ENCODE results near the gene OR2A42.
"Not testable (repeated sequence)": the region's sequence is repeated elsewhere in the genome, so short reads cannot be mapped to it uniquely, and the experiment has no call there.

The OR2A42 gene

GRCh38 chr7:144239365-144239764 lies at the start of gene OR2A42:
Gene OR2A42 (minus strand): TSS chr7:144239605. CDS start chr7:144232843, 6,762 bp downstream.
- DNase-seq (ENCODE audit: low read depth in 2 of 2): not testable (repeated sequence)

GRCh38 chr7:144287171-144287784 lies 47.9 kb upstream of the OR2A42 start:
- not testable (repeated sequence) for DNase-seq (ENCODE audit: low read depth in 2 of 2)

- DNase-seq (ENCODE audit: low read depth in 2 of 2): not testable (repeated sequence)
These were observed 44.3 kb upstream of the OR2A42 start for GRCh38 chr7:144283716-144284115.

- not testable (repeated sequence) for DNase-seq (ENCODE audit: low read depth in 2 of 2)
These were observed 43.1 kb upstream of the OR2A42 start for GRCh38 chr7:144282490-144282889.

- not testable (repeated sequence) for DNase-seq (ENCODE audit: low read depth in 2 of 2)
These were observed 42.6 kb upstream of the OR2A42 start for GRCh38 chr7:144281981-144282380.

GRCh38 chr7:144280010-144280409 lies 40.6 kb upstream of the OR2A42 start:
- DNase-seq (ENCODE audit: low read depth in 2 of 2): not testable (repeated sequence)

- not testable (repeated sequence) for DNase-seq (ENCODE audit: low read depth in 2 of 2)
These were observed 35.9 kb upstream of the OR2A42 start for GRCh38 chr7:144275281-144275680.

GRCh38 chr7:144269188-144269587 lies 29.8 kb upstream of the OR2A42 start, which contains the start of gene CTAGE8:
Gene CTAGE8 (minus strand): TSS chr7:144269288. CDS start chr7:144269250, 38 bp downstream.
- DNase-seq (ENCODE audit: low read depth in 2 of 2): not testable (repeated sequence)

- not testable (repeated sequence) for DNase-seq (ENCODE audit: low read depth in 2 of 2)
These were observed 25.3 kb upstream of the OR2A42 start, which contains the start of gene OR2A7 for GRCh38 chr7:144264692-144265091. Gene OR2A7 (minus strand): TSS chr7:144264792. CDS start chr7:144259628, 5,164 bp downstream.

- not testable (repeated sequence) for DNase-seq (ENCODE audit: low read depth in 2 of 2)
These were observed 22.7 kb upstream of the OR2A42 start for GRCh38 chr7:144262128-144262527.

- DNase-seq (ENCODE audit: low read depth in 2 of 2): not testable (repeated sequence)
These were observed 19.7 kb upstream of the OR2A42 start for GRCh38 chr7:144259067-144259466.

- no peak for DNase-seq (ENCODE audit: low read depth in 2 of 2)
These were observed 16.7 kb upstream of the OR2A42 start for GRCh38 chr7:144256112-144256511.

GRCh38 chr7:144255471-144255897 lies 16.1 kb upstream of the OR2A42 start:
- DNase-seq (ENCODE audit: low read depth in 2 of 2): no peak

- not testable (repeated sequence) for DNase-seq (ENCODE audit: low read depth in 2 of 2)
These were observed 12.9 kb upstream of the OR2A42 start for GRCh38 chr7:144252307-144252706.

GRCh38 chr7:144247674-144248330 lies 8.4 kb upstream of the OR2A42 start:
- DNase-seq (ENCODE audit: low read depth in 2 of 2): not testable (repeated sequence)

- DNase-seq (ENCODE audit: low read depth in 2 of 2): not testable (repeated sequence)
These were observed 7.6 kb upstream of the OR2A42 start for GRCh38 chr7:144246967-144247366.

- DNase-seq (ENCODE audit: low read depth in 2 of 2): not testable (repeated sequence)
These were observed 6.0 kb upstream of the OR2A42 start for GRCh38 chr7:144245372-144245771.

GRCh38 chr7:144238530-144239082 lies 799 bp downstream of the OR2A42 start:
- DNase-seq (ENCODE audit: low read depth in 2 of 2): not testable (repeated sequence)

GRCh38 chr7:144233039-144233438 lies 6.4 kb downstream of the OR2A42 start:
- DNase-seq (ENCODE audit: low read depth in 2 of 2): not testable (repeated sequence)

- DNase-seq (ENCODE audit: low read depth in 2 of 2): not testable (repeated sequence)
These were observed 8.4 kb downstream of the OR2A42 start for GRCh38 chr7:144231027-144231426.

GRCh38 chr7:144228810-144229209 lies 10.6 kb downstream of the OR2A42 start:
- DNase-seq (ENCODE audit: low read depth in 2 of 2): not testable (repeated sequence)

- DNase-seq (ENCODE audit: low read depth in 2 of 2): not testable (repeated sequence)
These were observed 12.5 kb downstream of the OR2A42 start for GRCh38 chr7:144226866-144227265.

Data from stimulated activated CD4-positive, alpha-beta T cell treated with anti-CD3 and anti-CD28 coated beads, Interleukin-4, amount 100 ng/mL, for 48 hours (primary cell).